HPDE6-E6E7 (cell line): Measurements from ENCODE around the gene ANKS3.

Source experiments
- DNase-seq: peaks from one replicate; pipeline ENCODE4 v3.0.0; 2011; ENCODE audit warnings: missing footprints; ENCODE audit errors: extremely low spot score

The ANKS3 gene

GRCh38 chr16:4734063-4734729, at the start of gene ANKS3, which contains the start of gene DNAAF8:
TSS of gene ANKS3 (minus strand) at chr16:4734271. CDS start at chr16:4730149, 4,122 bp downstream.
TSS of gene DNAAF8 (plus strand) at chr16:4734537. CDS start at chr16:4736515, 1,978 bp downstream.
- DNase-seq: peak; percentile 98

GRCh38 chr16:4783251-4783950, 49.3 kb upstream of the ANKS3 start:
- DNase-seq: no peak

- no peak for DNase-seq
Measured at GRCh38 chr16:4780235-4780634, 46.2 kb upstream of the ANKS3 start.

- no peak for DNase-seq
Measured at GRCh38 chr16:4778050-4778392, 44.0 kb upstream of the ANKS3 start.

GRCh38 chr16:4777339-4778049, 43.4 kb upstream of the ANKS3 start:
- no peak for DNase-seq

GRCh38 chr16:4776141-4776705, 42.2 kb upstream of the ANKS3 start:
- no peak for DNase-seq

GRCh38 chr16:4775005-4775404, 40.9 kb upstream of the ANKS3 start:
- DNase-seq: no peak

GRCh38 chr16:4772351-4772750, 38.3 kb upstream of the ANKS3 start:
- DNase-seq: no peak

- DNase-seq: no peak
Measured at GRCh38 chr16:4771646-4772045, 37.6 kb upstream of the ANKS3 start.

GRCh38 chr16:4769306-4769638, 35.2 kb upstream of the ANKS3 start:
- DNase-seq: no peak

- DNase-seq: peak; percentile 94
Measured at GRCh38 chr16:4768549-4769305, 34.7 kb upstream of the ANKS3 start.

GRCh38 chr16:4767872-4768548, 33.9 kb upstream of the ANKS3 start:
- DNase-seq: no peak

- peak; percentile 95 for DNase-seq
Measured at GRCh38 chr16:4766875-4767628, 33.0 kb upstream of the ANKS3 start, which contains the start of gene ZNF500. TSS of gene ZNF500 (minus strand) at chr16:4767162. CDS start at chr16:4765978, 1,184 bp downstream.

GRCh38 chr16:4765511-4766474, 31.7 kb upstream of the ANKS3 start:
- no peak for DNase-seq

GRCh38 chr16:4763791-4764190, 29.7 kb upstream of the ANKS3 start:
- no peak for DNase-seq

GRCh38 chr16:4762205-4762604, 28.1 kb upstream of the ANKS3 start:
- DNase-seq: no peak

GRCh38 chr16:4760221-4760910, 26.3 kb upstream of the ANKS3 start:
- no peak for DNase-seq

- no peak for DNase-seq
Measured at GRCh38 chr16:4755687-4756086, 21.6 kb upstream of the ANKS3 start.

GRCh38 chr16:4754865-4755264, 20.8 kb upstream of the ANKS3 start:
- DNase-seq: no peak
